HG03520 (cell line): Measurements from ENCODE around the gene KDR.

Source experiments
- ATAC-seq: cut with Tn5 transposase; IDR thresholded peaks from one replicate; pipeline ENCODE4 v1.9.1; 2021; ENCODE audit warnings: mild to moderate bottlenecking, moderate library complexity; ENCODE audit not compliant: unreplicated experiment

The KDR gene

DNA sequence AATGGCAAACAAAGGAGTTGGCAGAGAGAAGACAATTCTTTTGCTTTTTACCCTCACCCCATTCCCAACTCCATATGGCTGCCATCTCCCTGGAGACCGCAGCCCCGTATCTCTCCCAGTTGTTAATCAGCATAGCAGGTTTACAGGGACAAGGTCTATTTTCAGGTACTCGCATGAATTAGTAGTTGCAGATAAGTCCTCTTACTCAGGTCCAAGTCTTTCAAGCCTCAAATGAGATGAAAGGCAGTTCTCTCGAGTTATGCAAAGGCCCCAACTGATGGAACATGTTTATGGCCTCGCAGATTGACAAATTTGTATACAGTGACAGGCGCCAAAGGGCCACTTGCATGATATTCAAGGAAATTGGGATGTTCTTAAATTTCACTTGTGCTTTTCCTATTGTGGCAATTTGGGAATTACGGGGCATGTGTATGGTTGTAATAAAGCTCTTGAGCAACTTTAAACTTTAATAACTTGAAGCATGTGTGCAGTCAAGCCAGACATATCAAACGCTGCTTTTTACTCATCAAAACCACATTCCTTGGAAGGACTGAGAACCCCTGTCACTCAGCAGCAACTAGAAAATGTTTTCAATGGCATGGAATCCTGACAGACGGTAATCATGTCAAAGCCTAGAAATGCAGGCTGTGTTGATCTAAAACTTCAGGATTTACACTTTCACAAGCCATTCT lies 45.1 kb downstream of the KDR start:
- no peak for ATAC-seq

DNA sequence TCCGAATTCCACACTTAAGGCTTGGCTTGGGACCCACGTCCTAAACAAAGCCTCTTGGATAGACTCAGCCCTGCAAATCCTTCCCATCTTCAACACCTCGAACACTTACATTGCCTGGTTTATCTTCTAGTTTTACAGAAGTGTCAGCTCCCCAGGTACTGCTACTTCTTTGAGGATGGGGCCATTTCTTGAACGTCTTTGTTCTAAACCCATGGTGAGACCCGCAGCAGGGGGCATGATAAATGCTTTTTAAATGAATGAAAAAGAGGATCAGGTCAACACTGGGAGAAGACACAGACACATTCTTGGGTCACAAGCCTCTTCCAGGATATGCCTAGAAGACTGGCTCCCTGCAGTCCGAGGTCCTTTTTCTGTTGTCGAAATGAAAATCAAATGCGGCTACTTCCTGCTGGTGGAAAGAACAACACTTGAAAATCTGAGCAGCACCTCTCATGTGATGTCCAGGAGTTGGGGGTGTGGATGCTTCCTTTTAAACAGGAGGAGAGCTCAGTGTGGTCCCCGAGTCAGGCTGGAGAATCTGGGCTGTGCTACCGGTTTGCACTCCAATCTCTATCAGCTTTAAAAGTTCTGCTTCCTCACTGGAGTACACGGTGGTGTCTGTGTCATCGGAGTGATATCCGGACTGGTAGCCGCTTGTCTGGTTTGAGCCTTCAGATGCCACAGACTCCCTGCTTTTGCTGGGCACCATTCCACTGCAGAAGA lies 45.8 kb downstream of the KDR start:
- no peak for ATAC-seq

DNA sequence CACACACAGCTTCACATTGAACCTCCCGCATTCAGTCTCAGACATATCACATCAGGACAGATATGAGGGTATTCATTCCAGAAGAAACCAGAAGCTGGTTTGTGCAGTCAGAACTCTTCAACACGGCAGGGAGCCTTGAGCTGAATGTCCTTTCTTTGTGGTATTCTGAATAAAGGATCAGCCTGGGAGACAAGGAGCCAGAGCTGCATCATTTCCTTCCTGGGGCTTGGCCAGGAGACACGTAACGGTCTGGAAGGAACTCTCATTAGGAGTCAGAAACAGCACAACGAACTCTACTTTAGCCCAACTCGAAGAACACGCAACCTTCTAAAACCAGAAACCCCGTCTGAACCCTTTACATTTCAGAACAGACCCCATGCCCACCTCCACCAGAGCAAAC lies 46.4 kb downstream of the KDR start:
- ATAC-seq, result no peak

DNA sequence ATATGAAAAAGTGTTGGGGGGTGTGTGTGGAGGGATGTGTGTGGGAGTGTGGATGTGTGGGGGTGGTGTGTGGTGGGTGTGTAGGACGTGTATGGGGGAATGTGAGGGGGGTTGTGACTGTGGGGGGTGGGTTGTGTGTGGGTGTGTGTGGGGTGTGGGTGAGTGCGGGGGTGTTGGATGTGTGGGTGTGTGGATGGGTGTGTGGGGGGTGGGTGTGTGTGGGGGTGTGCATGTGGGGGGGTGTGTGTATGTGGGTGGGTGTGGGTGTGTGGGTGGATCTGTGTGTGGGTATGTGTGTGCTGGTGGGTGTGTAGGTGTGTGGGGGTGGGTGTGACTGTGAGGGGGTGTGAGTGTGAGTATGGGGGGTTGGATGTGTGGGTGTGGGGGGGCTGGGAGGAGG lies 47.8 kb downstream of the KDR start:
- ATAC-seq, result no peak

DNA sequence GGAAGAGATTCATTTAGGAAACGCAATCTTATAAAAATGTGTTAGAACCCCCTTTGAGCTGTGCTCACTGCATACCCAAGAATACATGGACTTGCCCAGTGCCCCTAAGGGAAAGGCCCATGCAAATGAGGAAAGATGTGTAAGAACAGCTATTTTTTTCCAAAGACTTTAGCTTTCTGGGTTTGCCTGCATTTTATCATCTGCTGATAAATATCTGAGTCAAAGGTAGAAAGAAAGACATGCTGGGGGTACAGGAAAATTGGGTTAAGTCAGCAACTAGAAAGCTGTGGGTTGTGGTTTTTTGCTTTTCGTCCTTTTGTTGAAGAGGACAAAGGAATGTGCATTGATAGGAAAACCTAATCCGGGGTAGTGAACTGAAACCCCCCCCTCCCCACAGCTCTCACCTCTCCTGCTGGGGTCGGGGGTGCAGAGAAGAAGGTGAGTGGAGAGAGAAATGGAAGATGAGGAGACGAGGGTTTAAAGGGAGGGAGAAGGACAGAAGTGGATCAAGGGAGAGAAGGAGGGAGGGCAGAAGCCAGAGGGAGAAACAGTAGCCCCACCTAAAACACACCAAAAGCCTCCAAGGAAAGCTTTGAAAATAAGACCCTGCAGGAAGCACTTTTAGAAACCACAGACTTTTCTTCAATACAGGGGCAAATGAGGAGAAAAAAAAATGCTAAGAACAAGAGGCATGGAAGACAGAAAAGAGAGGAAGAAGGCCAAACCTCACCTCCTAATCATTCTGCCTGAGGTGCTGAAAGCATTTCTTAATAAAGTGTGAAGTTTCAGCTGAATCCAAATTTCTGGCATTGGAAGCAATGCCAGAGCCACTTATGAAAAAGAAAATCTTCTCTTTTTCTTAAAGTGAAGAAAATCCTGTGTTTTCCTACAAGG lies 49.3 kb downstream of the KDR start:
- ATAC-seq, result no peak

DNA sequence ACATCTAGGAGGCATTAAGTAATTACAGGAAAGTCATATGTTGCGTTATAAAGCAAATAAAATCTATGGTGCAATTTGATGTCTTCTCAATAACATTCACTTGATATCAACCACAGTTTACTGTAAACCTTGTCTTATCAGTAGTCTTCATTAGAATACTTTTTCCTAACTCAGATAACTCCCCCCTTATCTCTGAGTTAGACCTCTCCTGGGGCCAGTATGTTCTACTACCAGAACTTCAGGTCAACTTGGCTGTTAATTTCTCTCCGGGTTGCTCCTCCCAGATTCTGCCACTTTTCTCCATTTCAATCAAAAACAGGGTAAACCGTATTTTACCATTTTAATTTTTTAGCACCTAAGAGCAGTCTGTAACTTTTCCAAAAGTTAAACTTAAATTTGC lies 50.0 kb downstream of the KDR start:
- no peak for ATAC-seq

DNA sequence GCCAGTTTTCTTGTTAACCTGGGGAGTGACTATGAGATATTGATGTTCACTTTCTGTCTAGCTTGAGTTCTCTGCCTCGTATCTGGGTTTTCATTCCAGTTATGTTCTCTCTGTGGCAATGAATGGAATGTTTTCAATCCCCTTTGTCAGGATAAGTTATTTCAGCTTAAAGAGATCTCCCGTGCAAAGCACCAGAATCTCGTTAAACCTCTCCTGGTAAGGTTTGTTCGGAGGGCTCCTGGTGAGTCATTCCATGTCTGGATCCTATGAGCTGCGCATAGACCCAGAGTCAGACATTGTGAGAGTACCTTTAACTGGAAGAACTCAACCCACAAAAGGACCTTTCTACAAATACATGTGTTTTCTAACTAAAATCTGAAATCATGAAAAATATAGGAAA lies 51.0 kb downstream of the KDR start:
- no peak for ATAC-seq

DNA sequence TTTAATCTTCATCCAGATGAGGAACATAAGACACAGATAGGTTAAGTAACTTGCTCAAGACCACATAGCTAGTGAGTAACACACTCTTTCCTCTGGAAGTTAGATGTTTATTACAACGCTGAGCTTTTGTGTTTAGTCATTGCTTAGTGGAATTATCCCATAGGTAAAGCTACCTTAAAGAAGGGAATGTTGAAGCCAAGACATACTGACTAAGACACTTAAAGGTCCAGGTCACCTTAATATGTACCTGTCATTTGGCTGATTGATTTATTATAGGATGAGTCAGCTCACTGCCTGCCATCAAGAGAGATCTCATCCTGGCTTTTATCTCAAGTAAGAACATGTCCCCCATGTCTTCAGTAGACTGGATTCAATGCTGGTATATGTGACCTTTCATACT lies 53.4 kb downstream of the KDR start:
- ATAC-seq, result no peak

DNA sequence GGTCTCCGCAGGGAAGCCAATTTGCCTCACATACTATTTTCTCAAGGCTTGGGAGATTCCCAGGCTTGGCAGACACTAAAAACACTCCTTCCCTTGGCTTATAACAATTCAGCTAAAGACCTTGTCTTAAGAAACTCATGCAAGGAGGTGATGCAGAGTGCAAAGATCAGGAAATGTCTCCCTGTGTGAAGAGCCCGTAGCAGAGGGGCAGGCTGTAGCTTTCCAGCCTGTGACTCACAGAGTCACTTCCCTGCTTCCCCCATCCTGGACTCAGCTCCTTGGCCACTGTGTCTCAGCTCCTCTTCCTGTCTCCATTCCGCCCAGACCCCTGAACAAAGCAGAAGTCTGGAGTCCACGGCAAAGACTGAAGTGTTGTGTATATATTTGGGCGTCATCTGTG lies 56.1 kb downstream of the KDR start:
- no peak for ATAC-seq

DNA sequence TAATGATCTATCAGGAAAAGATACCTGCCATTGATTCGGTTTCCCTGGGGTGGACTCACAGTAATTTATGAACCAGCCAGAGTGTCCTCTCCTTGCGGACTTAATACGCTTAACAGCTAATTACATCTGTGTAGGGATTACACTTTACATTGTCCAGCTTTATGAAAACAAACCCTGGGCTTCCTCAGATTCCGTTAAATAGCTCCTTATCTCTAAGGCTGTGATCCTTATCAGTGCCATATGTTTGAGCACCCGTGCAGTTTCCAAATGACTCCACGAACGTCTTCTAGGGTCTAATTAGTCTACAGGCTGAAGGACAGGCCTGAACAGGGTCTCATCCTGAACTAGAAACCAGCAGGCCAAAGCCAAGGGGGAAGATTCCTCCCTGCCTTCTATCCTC lies 56.9 kb downstream of the KDR start:
- no peak for ATAC-seq

DNA sequence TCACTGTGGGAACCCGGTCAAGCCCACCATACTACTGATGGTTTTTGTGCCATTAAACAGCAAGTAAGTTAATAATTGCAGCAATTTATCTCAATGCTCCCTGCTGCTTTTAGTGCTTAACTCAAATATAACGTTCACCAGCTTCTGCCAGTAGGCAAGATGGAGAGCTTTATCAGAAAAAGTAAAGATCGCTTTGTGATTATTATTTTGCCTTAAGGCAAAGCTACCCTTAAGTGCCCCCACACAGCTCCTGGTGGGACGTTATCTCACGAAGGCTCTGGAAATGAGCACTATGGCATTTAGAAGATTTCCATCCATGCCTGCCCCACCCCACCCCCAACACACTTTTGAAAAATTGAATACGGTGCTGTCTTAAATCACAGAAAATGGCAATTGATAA lies 59.4 kb downstream of the KDR start:
- ATAC-seq, result no peak

DNA sequence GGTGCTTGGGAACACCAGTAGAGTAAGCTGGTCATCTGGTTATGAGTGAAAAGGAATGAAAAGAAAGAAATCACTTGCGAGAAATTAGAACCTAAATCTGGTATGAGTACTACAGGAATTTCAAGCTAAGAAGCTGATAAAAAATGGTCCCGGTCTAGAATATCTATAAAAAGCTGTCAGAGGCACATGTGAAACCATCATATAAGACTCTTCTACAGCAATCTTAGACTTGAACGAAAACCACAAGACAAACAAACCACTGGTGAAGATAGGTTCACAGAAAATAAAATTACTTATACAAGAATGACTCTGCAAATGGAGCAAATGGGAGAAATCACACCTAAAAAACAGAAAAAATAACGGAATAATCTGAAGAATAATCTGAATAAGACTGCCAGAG lies 69.9 kb downstream of the KDR start:
- no peak for ATAC-seq

DNA sequence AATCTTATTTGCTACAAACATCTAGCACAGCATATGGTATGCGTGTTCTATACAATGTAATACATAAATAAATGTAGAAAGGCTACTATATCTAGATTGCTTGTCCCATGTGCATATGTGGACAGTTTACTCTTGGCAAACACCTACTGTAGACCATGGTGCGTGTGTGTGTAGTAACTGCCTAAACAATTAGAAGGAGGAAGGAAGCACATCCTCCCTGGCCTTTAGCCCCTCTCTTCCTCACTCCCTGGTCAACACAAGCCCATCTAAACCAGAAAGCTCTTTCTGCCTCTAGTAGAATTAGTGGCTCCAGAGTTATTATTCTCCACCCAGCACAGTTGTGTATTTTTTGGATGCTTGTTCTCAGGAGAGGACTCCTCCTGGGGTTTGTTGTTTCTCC lies 73.9 kb downstream of the KDR start:
- ATAC-seq, result no peak

DNA sequence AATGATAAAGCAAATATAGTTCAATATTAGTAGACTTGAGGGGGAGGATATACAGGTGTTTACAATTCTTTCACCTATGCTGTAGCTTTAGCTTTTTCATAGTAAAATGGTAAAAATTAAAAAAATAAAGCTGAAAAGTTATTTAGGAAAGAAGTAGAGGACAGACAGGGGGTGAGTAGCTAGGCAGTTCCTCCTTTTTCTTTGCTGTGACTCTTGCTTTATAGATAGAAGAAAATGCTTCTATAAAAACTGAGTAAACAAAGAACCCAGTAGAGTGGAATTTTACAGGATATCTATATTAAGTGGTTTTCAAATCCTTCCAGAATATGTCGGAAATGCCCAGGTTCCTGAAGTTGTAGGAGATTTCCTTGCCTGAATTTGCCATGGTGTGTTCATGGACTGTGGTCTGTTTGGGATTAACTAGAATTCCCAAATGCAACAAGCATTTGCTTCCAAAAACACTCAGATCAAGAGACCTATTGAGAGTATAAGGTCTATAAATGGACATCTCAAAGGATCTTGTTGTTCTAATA lies 74.9 kb downstream of the KDR start:
- no peak for ATAC-seq

DNA sequence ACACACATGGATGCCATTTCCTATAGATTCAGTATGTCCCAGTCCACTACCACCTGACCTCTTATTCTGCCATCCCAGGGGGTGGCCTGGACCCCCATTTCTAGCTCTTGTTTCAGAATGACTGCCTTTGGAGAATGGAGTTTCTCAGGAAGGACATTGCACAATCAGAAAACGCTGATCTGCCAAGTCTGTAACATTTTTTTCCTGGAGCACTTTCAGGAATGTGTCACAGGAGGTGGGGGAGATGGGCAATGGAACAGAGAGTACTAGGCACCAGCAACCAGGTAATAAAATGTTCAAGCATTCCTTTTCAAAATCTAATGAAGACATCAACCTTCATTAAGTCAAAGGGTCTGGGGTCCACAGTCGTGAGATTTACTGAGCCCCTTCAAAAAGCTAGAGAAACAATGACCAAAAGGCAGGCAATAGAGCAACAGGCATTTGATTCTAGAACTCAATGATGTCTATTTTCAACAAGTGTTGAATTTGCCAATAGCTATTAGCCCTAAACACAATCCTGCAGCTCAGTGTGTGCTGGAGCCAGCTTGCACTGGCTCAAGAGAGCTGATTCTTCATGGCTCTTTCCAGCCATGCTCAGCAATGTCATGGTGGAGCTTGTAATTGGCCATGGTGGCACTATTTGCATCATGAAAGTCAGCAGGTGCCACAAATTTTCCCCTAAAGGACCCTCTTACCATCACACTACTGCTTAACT lies 87.1 kb downstream of the KDR start:
- no peak for ATAC-seq

DNA sequence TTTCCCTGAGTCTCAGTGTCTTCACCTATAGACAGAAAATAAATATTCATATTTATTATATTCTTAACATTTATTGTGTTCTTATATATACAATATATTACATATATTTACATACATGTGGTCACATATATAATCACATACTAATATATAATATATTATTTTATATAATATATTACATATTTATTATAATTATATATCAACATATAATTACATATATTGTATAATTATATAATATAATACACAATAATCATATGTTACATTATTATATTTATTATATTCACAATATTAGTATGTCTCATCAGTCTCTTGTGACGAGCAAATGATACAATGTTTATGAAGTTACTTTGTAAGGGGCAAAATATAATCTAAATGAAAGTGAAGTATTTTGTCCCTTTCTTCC lies 87.7 kb downstream of the KDR start:
- ATAC-seq, result no peak

DNA sequence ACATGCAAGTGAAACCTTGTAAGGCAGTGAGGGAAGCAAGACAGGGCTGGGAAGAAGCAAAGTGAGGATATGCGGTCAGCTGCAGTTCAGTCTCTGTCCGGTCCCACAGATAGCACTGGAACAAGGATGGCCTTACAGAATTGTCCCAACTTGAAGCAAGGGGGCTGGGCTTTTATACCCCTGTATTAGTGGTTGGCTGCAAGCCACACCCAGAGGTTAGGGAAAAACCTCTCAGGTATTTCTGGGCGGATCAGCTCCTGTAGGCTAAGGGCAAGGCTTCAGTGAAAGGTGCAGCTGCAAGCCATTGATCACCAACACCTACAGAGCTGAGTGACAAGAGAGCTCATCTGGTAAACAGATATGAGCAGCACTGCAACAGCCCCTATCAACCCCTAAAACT lies 89.0 kb downstream of the KDR start:
- no peak for ATAC-seq

DNA sequence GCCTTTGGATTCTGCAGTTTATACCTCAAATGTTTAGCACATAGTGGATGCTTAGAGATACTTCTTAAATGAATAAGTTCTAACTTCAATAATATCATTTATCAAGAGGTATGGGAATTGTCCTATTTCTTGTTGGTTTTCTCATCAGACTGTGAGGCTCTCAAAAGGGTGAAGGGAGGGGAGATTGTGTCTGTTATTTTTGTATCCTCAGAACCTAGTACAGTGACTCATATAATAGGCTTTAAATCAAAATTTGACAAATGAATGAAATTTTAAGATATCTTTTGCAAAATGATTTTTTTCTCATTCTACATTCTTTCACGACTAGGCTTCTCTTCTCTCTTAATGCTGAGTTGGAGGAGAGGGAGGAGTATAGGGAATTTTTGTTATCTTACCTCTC lies 89.5 kb downstream of the KDR start:
- no peak for ATAC-seq

DNA sequence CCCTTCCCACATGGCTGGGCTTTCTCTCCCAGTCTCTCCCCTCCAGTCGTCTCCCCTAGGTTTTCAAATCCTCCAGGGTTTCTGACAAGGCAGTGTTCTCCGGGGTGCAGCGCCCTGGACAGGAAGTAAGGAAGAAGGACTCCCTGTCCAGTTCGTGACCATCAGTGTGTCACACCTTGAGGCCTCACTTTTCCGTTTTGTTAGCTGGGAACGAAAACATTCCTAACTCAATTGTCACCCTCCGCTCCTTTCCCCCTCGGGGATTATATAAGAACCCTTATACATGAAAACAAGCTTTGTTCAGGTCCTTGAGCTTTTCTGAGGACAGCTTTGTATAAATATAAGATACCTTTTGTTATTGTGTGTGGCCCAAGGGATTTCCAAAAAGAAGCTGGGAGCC lies 92.1 kb downstream of the KDR start:
- ATAC-seq, result no peak

DNA sequence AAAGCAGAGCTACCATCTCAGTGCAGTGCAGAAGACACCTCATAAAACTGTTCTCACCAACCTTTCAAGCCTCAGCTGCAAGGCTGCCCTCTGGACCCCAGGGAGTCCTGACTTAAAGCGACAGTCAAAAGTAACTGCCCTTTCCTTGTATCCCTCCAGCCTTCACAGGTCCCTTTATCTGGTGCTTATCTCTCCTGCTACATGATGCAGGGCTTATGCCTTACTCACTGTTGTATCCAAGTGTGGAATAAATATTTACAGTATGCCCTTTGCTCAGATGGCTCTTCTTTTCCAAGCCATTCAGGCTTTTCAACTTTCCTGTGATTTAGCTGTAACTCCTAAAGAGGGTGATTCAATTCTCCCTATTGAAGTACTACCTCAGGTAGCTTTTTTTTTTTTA lies 92.6 kb downstream of the KDR start:
- no peak for ATAC-seq

DNA sequence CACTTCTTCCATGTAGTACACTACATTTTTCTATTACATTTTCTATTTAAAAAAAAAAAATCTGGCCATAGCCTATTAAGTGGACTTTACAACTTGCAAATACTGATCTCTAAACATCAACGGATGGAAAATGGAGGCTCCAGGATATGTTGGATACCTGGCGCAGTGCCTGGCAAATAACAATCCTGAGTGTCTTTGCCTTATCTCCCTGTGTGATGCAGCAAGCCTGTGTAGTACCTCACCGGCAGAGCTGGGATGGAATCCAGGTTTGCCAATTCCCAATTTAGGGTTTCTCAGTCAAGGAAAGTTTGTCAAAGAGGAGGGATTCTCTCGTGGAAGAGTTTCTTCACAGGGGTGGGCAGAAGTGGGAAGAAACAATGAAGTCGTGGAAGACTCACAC lies 93.2 kb downstream of the KDR start:
- ATAC-seq, result no peak
